Tibial nerve (tissue), 4 donors: ENCODE measurements around the gene DIAPH1. TPM values are rescaled to one million over a fixed set of nuclear protein-coding genes. Genes with fewer than 3 reads are reported as not detected.

Source experiments
- DNase-seq, 2 donors: peaks; one replicate each; pipeline ENCODE4 v3.0.0-alpha.2; 2019; ENCODE audit warnings: low spot score in 2 of 2
- H3K27ac ChIP-seq, 4 donors: fragments of 200-600 bp; sonication (generic) in 3 of 4; one replicate each; pipeline ENCODE4 v1.5.1; 2017 to 2019; ENCODE audit warnings: mild to moderate bottlenecking in 1 of 4
- H3K27me3 ChIP-seq, 2 donors: fragments of 200-600 bp; sonication (generic) in 1 of 2; one replicate each; pipeline versions ENCODE4 v1.5.1 to v1.6.0; 2017 to 2019
- H3K36me3 ChIP-seq, 3 donors: fragments of 200-600 bp; sonication (generic); one replicate each; pipeline ENCODE4 v1.5.1; 2018 to 2019
- H3K4me1 ChIP-seq, 4 donors: fragments of 200-600 bp; sonication (generic) in 3 of 4; one replicate each; pipeline ENCODE4 v1.5.1; 2017 to 2019
- H3K4me3 ChIP-seq, 4 donors: fragments of 200-600 bp; sonication (generic) in 3 of 4; one replicate each; pipeline ENCODE4 v1.5.1; 2017 to 2019; ENCODE audit warnings: mild to moderate bottlenecking in 1 of 4, moderate library complexity in 1 of 4
- H3K9me3 ChIP-seq, 4 donors: fragments of 200-600 bp; sonication (generic) in 3 of 4; one replicate each; pipeline ENCODE4 v1.5.1; 2017 to 2019
- EP300 ChIP-seq, 2 donors: sonication (generic); formaldehyde crosslinking; IDR thresholded peaks; one replicate each; pipeline ENCODE4 v1.6.1; 2017; ENCODE audit warnings: antibody characterized with exemption in 2 of 2, mild to moderate bottlenecking in 1 of 2
- POLR2A ChIP-seq, 2 donors: fragments of 450-650 bp; IDR thresholded peaks; one replicate each; pipeline ENCODE4 v1.6.1; 2017; ENCODE audit warnings: antibody characterized with exemption in 2 of 2, mild to moderate bottlenecking in 2 of 2, moderate library complexity in 2 of 2
- WGBS, 2 donors: methylation state at CpG; one replicate each; pipeline ENCODE4 v1.1.5; 2018; 5-methylcytosine and 5-hydroxymethylcytosine counted together
- total RNA-seq, 4 donors: library from RNA; depleted of rRNA; stranded (reverse); fragments of >200 nt; gene quantifications; one replicate each; pipeline ENCODE4 v1.1.0, GENCODE V29; 2016
- TF ChIP-seq, protein P1 (sequence below), 5 experiments: fragments of 200-600 bp in 3 of 5; fragments of 450-650 bp in 2 of 5; sonication (generic) in 3 of 5; IDR thresholded peaks; one replicate each; pipeline ENCODE4 v1.5.1; 2016 to 2019; ENCODE audit warnings: antibody characterized with exemption in 5 of 5, mild to moderate bottlenecking in 3 of 5, moderate library complexity in 2 of 5

The DIAPH1 gene
- 100 to 1,000 TPM in 1 of 4 donors, 10 to 100 TPM in 3; 59.4 to 102 (median 64.0) TPM for total RNA-seq

DNA sequence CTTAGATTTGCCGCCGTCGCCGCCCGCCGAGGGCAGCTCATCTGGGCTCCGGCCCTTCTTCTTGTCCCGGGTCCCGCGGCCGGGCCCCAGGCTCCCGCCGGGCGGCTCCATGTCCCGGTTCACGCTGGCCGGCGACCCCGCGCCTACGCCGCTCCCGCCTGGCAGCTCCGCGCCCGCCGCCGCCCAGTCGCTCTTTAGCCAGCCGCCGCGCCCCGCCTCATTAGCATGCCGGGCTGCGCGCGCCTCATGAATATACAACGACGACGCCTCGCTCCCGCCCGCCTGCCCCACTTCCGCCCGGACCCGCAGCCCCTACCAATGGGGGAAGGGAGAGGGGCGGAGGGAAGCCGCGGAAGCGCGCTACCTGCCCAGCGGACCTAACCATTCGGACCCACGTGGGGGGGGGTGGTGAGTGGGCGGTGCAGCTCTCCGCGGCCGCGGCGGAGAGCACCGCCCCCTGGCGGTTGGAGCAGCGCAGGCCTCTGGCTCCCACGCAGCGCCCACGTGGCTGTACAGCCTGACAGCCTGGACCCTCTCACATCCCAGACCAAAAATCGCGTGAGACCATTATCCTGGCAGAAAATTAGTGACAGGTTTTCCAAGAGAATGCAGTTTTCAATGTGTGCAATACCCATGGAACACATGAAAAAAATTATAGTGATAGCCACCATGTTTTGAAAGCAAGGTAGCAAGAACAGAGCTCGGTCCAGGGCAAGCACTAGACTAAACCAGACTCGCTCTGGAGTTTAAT lies at the start of gene DIAPH1:
TSS of gene DIAPH1 (minus strand) at position 197 of the 751 bp plus-strand sequence. CDS start at position 111, 86 bp downstream.
- H3K9me3 ChIP-seq, result no peaks in the 10 kb centered on the region
- DNase-seq, result peak; percentile 94 to 96
- no peaks in the 10 kb centered on the region for H3K27me3 ChIP-seq
- H3K4me1 ChIP-seq, result peaks cover 0 to 49% (median 16%) of the 10 kb centered on the region in 4 donors
- 2 to 8% methylated on average over 10 to 50 of the region's 70 CpGs for WGBS, 2 donors
- peak; percentile 69 to 88 for TF ChIP-seq POLR2A (IDR thresholded peaks at IDR 0.05)
- TF ChIP-seq, protein P1, sequence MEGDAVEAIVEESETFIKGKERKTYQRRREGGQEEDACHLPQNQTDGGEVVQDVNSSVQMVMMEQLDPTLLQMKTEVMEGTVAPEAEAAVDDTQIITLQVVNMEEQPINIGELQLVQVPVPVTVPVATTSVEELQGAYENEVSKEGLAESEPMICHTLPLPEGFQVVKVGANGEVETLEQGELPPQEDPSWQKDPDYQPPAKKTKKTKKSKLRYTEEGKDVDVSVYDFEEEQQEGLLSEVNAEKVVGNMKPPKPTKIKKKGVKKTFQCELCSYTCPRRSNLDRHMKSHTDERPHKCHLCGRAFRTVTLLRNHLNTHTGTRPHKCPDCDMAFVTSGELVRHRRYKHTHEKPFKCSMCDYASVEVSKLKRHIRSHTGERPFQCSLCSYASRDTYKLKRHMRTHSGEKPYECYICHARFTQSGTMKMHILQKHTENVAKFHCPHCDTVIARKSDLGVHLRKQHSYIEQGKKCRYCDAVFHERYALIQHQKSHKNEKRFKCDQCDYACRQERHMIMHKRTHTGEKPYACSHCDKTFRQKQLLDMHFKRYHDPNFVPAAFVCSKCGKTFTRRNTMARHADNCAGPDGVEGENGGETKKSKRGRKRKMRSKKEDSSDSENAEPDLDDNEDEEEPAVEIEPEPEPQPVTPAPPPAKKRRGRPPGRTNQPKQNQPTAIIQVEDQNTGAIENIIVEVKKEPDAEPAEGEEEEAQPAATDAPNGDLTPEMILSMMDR (IDR thresholded peaks at IDR 0.05), result peak; percentile 96 to 100 (median 98)
- TF ChIP-seq EP300 (IDR thresholded peaks at IDR 0.05), result peak; percentile 69 to 80
- peak within 1 kb of the TSS; percentile 88 to 97 (median 94) for H3K27ac ChIP-seq
- H3K36me3 ChIP-seq, result peaks cover 0 to 40% (median 4%) of the 10 kb centered on the region in 3 donors
- H3K4me3 ChIP-seq, result peak within 1 kb of the TSS; percentile 79 to 98 (median 90)

DNA sequence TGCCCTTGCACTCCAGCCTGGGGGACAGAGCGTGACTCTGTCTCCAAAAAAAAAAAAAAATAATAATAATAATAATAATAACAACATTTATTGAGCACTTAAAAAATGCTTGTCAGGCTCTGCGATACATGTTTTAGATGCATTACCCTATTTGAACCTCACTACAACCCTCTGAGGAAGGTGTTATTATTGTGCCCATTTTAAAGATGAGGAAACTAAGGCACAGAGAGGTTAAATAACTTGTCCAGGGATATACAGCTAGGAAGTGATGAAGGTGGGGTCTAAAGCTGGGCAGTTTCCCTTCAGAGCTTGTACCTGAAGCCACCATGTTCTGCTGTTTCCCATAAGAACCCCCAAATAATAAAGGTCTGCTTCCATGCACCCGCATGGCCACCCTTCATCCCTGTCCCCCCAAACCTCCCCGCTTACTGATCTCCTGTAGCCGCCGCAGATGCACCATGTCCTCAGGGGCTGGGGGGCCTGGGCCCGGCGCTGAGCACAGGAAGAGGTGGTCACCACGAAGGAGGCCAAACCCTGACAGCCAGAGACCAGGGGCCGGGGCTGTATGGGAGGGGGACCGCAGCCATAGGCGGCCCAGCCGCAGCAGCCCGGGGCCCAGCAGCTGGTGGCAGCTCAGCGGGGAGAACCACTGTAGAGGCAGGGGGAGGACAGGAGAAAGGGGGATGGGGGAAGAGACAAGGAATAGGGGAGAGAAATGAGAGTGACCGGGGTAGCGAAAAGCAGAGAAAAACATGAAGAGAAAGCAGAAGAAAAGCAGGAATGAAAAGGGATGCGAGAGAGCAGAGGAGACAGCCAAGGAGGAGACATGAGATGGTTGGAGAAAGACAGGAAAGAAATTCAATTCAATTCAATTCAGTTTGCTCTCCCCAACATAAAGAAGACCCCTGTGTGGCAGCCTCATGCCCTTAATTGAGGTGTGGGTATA lies 47.5 kb upstream of the DIAPH1 start:
- WGBS, 2 donors, result 86 to 87% methylated on average over 18 of the region's 18 CpGs
- Histone ChIP-seq H3K27ac (no peak overlapping the region), H3K4me3 (no peak overlapping the region), H3K36me3 (peaks cover 0 to 27% (median 0%) of the 10 kb centered on the region in 3 donors), H3K27me3 (no peaks in the 10 kb centered on the region), H3K4me1 (no peaks in the 10 kb centered on the region), H3K9me3 (no peaks in the 10 kb centered on the region)
- TF ChIP-seq, protein P1 (IDR thresholded peaks at IDR 0.05), result no peak
- TF ChIP-seq EP300 (IDR thresholded peaks at IDR 0.05) (no peak), POLR2A (IDR thresholded peaks at IDR 0.05) (no peak)
- no peak for DNase-seq

DNA sequence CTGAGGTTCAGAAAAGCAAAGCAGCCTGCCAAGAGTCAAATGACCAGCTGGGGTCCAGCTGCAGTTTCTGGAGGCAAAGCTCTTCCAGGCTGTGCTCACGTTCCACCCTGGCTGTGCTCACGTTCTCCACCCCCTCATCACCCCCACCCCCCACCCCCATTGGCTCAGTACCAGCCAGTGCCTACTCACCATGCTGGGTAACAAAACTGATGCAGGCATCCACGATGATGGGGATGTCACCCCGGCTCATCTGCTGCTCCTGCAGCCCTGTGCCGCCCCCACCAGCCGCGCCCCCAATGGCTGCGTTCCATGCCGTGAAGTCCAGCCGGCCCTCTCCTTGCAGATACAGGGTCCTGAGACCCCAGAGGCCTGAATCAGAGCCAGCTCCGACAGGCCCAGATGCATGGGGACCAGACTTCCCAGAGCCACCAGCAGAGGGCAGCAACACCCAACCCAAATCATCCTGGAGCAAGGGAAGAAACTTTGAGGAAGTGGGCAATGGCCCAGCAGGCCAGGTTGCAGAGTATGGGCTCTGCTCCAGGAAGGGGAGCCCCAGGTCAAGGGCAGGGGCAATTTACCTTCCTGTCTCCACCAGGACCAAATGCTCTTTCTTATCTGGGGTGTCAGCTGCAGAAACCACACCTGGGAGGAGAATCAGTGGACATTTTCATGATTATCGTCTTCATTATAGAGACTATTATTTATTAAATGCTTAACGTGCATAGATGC lies 46.1 kb upstream of the DIAPH1 start:
- no peak overlapping the region for H3K27ac ChIP-seq
- 34 to 40% methylated on average over 6 to 12 of the region's 13 CpGs for WGBS, 2 donors
- TF ChIP-seq EP300 (IDR thresholded peaks at IDR 0.05) (no peak), POLR2A (IDR thresholded peaks at IDR 0.05) (no peak)
- TF ChIP-seq, protein P1 (IDR thresholded peaks at IDR 0.05), result peak; percentile 79 to 91 (median 84)
- peak; percentile 49 to 82 for DNase-seq
- no peaks in the 10 kb centered on the region for H3K9me3 ChIP-seq
- no peak overlapping the region for H3K4me3 ChIP-seq
- H3K27me3 ChIP-seq, result no peaks in the 10 kb centered on the region
- peaks cover 0 to 29% (median 0%) of the 10 kb centered on the region in 3 donors for H3K36me3 ChIP-seq
- no peaks in the 10 kb centered on the region for H3K4me1 ChIP-seq

DNA sequence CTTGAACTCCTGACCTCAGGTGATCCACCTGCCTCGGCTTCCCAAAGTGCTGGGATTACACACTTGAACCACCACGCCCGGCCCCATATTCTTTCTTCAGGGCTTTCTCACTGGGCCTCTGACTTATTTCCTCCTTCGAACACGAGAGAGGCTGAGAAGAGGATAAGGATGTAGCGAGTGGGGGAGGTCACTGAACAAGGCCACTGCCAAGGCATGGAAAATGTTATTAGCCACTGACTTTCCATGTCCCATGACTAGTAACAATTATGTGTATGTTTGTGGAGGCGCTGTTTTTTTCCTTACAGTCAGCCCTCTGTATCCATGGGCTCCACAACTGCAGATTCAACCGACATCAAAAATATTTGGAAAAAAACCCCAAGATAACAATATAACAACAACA lies 44.7 kb upstream of the DIAPH1 start:
- TF ChIP-seq POLR2A (IDR thresholded peaks at IDR 0.05) (no peak), EP300 (IDR thresholded peaks at IDR 0.05) (no peak)
- TF ChIP-seq, protein P1 (IDR thresholded peaks at IDR 0.05), result no peak
- H3K9me3 ChIP-seq, result no peaks in the 10 kb centered on the region
- H3K4me1 ChIP-seq, result no peaks in the 10 kb centered on the region
- H3K27ac ChIP-seq, result no peak overlapping the region
- no peak overlapping the region for H3K4me3 ChIP-seq
- WGBS, 2 donors, result 84 to 92% methylated on average over 8 of the region's 8 CpGs
- H3K27me3 ChIP-seq, result no peaks in the 10 kb centered on the region
- peaks cover 0 to 30% (median 0%) of the 10 kb centered on the region in 3 donors for H3K36me3 ChIP-seq
- no peak for DNase-seq
